AG04449 (cell line): ENCODE data around the gene BBIP1.

ENCODE experiments used
- CTCF ChIA-PET: fragments of 350-600 bp; formaldehyde crosslinking; extraction: SDS; loops from one replicate; lab custom pipeline; 2021; ENCODE audit warnings: antibody characterized with exemption; lab: Yijun Ruan, JAX
- POLR2A ChIA-PET: fragments of 400-600, 350-600 bp; formaldehyde crosslinking; extraction: SDS; loops from one replicate; lab custom pipeline; 2020; ENCODE audit warnings: antibody characterized with exemption, inconsistent platforms; lab: Yijun Ruan, JAX
- DNase-seq: peaks from one replicate; pipeline ENCODE4 v3.0.0-alpha.2; 2010; ENCODE audit warnings: low read depth, low spot score
- H3K4me3 ChIP-seq: 2 replicates; pipeline ENCODE4 v1.5.1; 2011; ENCODE audit warnings: low read depth, mild to moderate bottlenecking, control low read depth, low read length
- TF ChIP-seq, protein P1 (sequence below): IDR thresholded peaks from one replicate; pipeline ENCODE4 v1.5.1; 2011; ENCODE audit warnings: mild to moderate bottlenecking, moderate library complexity, low read length, control low read depth, inconsistent platforms; ENCODE audit not compliant: insufficient read depth; ENCODE audit errors: missing control alignments

BBIP1 gene

DNA sequence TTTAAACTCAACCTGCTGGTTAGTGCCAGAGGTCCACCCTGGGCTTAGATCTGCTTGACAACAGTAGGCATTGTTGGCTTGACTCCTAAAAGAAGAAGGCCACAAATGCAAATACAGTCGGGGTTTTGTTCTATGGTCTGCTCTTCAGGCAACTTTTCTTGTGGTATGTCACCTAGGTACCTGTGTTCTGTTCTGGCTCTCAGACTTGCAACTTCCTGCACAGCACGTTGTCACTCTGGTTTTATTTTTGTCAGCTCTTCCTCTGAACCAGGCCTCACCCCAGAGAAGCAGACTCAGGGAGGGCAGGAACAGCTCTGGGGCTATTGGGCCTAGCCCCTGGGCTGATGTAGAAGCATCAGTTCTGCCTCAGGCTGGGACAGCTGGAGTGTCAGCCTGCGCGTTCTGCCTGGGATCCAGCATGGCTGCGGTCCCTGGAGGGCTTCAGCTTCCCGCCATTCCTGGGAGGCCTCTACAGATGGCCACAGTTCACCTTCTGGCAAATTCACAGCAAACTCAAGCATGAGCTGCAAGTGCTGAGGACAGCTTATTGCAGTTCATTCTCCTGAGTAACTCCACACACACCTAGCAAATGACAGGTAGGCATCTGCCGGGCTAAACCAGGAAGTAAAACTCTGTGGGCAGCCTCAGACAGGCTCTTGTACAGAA lies 58.3 kb downstream of the BBIP1 start:
- H3K4me3 ChIP-seq, result no peak overlapping the region
- ChIA-PET POLR2A (interaction anchor here (1.9 kb wide), 1 partner anchor 11 kb away, joined by 8 read pairs; the partner anchor contains the start of gene PDCD4), CTCF (interaction anchor here (1.1 to 1.3 kb wide), 2 partner anchors 11 to 16 kb away, joined by 3 to 6 read pairs; partner anchors contain the start of gene PDCD4)
- TF ChIP-seq, protein P1, sequence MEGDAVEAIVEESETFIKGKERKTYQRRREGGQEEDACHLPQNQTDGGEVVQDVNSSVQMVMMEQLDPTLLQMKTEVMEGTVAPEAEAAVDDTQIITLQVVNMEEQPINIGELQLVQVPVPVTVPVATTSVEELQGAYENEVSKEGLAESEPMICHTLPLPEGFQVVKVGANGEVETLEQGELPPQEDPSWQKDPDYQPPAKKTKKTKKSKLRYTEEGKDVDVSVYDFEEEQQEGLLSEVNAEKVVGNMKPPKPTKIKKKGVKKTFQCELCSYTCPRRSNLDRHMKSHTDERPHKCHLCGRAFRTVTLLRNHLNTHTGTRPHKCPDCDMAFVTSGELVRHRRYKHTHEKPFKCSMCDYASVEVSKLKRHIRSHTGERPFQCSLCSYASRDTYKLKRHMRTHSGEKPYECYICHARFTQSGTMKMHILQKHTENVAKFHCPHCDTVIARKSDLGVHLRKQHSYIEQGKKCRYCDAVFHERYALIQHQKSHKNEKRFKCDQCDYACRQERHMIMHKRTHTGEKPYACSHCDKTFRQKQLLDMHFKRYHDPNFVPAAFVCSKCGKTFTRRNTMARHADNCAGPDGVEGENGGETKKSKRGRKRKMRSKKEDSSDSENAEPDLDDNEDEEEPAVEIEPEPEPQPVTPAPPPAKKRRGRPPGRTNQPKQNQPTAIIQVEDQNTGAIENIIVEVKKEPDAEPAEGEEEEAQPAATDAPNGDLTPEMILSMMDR, result no peak
- no peak for DNase-seq

DNA sequence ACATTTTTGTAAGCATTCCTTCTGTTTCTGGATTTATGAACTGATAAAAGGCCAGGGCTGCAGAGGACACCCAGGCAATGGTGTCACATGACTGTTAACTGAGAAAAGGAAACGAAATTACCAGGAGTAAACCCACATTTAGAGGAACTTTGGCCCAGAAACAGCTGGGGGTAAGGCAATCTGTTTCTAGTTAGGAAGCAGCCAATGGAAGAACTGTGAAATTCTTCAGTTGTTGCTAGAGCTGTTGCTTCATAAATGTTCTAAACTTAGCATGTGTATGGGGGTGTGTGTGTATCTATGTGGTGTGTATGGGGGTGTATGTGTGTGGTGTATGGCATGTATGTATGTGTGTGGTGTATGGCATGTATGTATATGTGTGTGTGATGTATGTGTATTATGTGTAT lies 59.0 kb downstream of the BBIP1 start:
- CTCF ChIA-PET, result interaction anchor here (1.0 to 1.3 kb wide), 3 partner anchors 11 to 250 kb away, joined by 3 to 6 read pairs (median 3); partner anchors contain the start of gene PDCD4
- POLR2A ChIA-PET, result interaction anchor here (1.1 to 1.9 kb wide), 2 partner anchors 12 to 13 kb away, joined by 3 to 8 read pairs; partner anchors contain the start of gene PDCD4
- TF ChIP-seq, protein P1, result no peak
- DNase-seq, result peak; percentile 68
- H3K4me3 ChIP-seq, result no peak overlapping the region

DNA sequence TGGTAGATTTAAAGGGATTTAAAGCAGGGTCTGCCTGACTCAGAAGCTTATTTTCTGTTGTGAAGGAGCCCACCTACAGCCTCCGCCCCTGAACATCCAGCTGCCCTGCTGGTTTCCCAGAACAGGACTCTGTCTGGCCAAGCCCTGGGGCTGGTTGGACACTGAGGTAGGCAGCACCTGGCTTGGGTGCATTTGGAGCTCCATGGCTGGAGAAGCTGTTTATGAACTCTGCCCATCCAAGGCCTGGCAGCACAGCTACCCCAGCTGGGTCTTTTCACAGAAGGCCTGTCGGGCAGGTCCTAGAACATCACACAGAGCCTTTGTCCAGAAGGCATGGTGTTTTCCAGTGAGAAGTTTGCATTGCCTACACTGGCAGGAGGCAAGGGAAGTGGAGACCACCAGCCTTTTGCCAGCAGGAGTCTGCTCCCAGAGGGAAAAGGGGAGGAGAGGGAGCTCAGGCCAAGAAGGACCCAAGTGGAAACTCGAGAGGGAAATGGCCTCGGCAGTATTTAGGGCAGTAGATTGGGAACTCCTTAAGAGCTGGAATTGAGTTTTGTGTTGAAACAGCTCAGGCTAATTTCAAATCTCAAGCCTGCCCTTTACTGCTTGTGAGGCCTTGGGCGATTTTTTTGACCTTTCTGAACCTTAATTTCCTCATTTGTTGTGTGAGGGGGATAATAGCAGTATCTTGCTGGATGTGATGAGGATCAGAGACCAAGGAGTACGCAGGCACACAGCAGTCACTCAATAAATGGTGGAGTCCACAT lies 59.6 kb downstream of the BBIP1 start:
- ChIA-PET CTCF (interaction anchor here (0.9 to 1.0 kb wide), 2 partner anchors 13 to 249 kb away, joined by 3 read pairs; no protein-coding TSS in a partner anchor), POLR2A (interaction anchor here (1.1 to 1.9 kb wide), 2 partner anchors 12 to 13 kb away, joined by 3 to 8 read pairs; partner anchors contain the start of gene PDCD4)
- H3K4me3 ChIP-seq, result no peak overlapping the region
- no peak for DNase-seq
- TF ChIP-seq, protein P1, result no peak

DNA sequence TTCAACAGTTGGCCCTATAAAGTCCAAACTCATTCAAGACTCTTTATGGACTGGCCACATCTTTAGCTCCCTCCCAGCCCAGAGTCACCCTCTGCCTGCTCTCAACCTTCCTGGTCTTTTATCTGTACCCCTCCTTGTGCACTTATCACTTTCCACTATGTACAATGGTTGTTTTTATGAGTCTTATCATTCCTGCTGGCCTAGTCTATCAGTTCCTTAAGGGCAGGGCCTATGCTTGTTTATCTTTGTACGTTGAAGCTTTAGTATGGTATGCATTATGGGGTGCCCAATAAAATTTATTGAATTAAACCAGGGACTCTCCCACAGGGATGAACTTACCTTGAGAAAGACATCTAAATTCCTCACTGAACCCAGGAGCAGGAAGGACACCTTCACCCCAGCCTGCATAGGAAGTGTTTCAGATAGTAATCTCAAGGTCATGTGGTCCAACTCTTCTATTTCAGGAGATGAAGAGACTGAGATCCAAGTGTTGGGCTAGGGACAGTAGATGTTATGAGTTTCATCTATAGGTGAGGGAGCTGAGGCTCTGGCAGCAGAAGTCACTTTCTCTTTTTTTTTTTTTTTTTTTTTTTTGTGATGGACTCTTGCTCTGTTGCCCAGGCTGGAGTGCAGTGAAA lies 60.6 kb downstream of the BBIP1 start:
- ChIA-PET POLR2A (interaction anchor here (1.9 kb wide), 1 partner anchor 13 kb away, joined by 8 read pairs; the partner anchor contains the start of gene PDCD4), CTCF (interaction anchor here (0.7 to 0.9 kb wide), 2 partner anchors 13 to 55 kb away, joined by 3 to 4 read pairs; no protein-coding TSS in a partner anchor)
- TF ChIP-seq, protein P1, result no peak
- DNase-seq, result no peak
- H3K4me3 ChIP-seq, result no peak overlapping the region

DNA sequence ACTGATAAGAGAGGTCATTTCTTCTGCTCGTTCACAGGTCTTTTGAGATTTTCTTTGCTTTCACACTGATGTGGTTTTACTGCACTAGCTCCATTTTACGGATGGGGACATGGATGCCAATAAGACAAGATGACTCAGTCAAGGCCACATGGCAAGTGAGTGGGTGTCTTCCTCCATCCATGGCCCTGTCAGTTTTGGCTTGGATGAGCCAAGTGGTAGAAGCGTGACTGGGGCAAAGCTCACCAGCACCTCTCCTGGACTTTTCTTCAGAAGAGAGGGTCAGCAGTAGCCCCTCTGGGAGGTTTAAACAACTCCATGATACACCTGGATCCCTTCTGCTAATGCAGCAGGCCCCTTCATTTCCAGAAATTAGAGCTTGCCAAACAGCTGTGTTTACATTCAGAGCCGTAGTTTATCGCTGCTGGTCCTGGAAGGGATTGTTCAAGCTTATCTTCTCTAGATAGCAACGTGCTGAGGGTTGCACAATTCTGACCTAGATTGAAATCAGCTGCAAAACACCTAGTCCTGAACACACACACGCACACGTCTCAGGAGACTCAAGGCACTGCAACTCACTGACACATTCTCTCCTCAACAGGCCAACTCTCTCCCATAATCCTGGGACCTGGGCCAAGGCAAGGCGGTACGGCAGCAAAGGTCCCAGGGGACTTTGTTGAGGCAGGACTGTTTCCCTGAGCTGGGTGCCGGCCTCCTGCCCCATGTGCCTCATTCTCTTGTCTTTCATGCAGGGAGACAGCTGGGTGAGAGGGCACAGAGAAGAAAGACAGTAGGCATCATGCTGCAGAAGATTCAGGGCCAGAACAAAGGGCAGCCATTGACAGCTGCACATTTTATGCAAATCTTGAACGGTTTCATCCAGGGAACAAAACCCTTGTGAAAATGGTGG lies 61.5 kb downstream of the BBIP1 start:
- no peak overlapping the region for H3K4me3 ChIP-seq
- TF ChIP-seq, protein P1, result no peak
- POLR2A ChIA-PET, result no interaction called here
- CTCF ChIA-PET, result interaction anchor here (0.7 to 1.4 kb wide), 4 partner anchors 12 to 112 kb away, joined by 3 to 5 read pairs (median 4); no protein-coding TSS in a partner anchor
- DNase-seq, result no peak
